NCI-H524 treated with DMSO at 0.1 percent for 48 hours (cell line): Measurements from ENCODE around the gene VSIG4.

Source experiments
- DNase-seq: peaks from one replicate; lab custom pipeline; 2025; lab: John Stamatoyannopoulos, UW

VSIG4 gene

GRCh38 chrX:66024092-66024467 lies 15.8 kb downstream of the VSIG4 start:
- DNase-seq, result no peak

GRCh38 chrX:66023385-66024091 lies 16.3 kb downstream of the VSIG4 start:
- DNase-seq, result no peak

GRCh38 chrX:66022632-66023384 lies 17.1 kb downstream of the VSIG4 start:
- DNase-seq, result no peak

GRCh38 chrX:66021765-66022631 lies 17.9 kb downstream of the VSIG4 start:
- no peak for DNase-seq

GRCh38 chrX:66021401-66021764 lies 18.5 kb downstream of the VSIG4 start:
- DNase-seq, result no peak

- no peak for DNase-seq
Measured at GRCh38 chrX:66020631-66021334, 19.1 kb downstream of the VSIG4 start.

- DNase-seq, result no peak
Measured at GRCh38 chrX:66019974-66020373, 19.9 kb downstream of the VSIG4 start.

- DNase-seq, result no peak
Measured at GRCh38 chrX:66019310-66019652, 20.6 kb downstream of the VSIG4 start.

- DNase-seq, result no peak
Measured at GRCh38 chrX:66018585-66019309, 21.1 kb downstream of the VSIG4 start.

GRCh38 chrX:66017659-66018170 lies 22.2 kb downstream of the VSIG4 start:
- DNase-seq, result no peak

GRCh38 chrX:66016905-66017658 lies 22.8 kb downstream of the VSIG4 start:
- DNase-seq, result no peak

- no peak for DNase-seq
Measured at GRCh38 chrX:66015900-66016689, 23.8 kb downstream of the VSIG4 start.

GRCh38 chrX:66015152-66015831 lies 24.6 kb downstream of the VSIG4 start:
- DNase-seq, result no peak

GRCh38 chrX:66014556-66014955 lies 25.3 kb downstream of the VSIG4 start:
- DNase-seq, result no peak

- no peak for DNase-seq
Measured at GRCh38 chrX:66014084-66014483, 25.8 kb downstream of the VSIG4 start.

- no peak for DNase-seq
Measured at GRCh38 chrX:66013194-66013816, 26.6 kb downstream of the VSIG4 start.

- no peak for DNase-seq
Measured at GRCh38 chrX:66012094-66012534, 27.8 kb downstream of the VSIG4 start.

GRCh38 chrX:66009231-66009845 lies 30.5 kb downstream of the VSIG4 start:
- DNase-seq, result no peak
